HTERT RPE-1 (cell line): ENCODE measurements around the gene ZNG1A.
"Not testable (repeated sequence)": the region's sequence is repeated elsewhere in the genome, so short reads cannot be mapped to it uniquely, and the experiment has no call there.

ENCODE experiments used
- in situ Hi-C: fragments of 300-500 bp; cut with MboI; formaldehyde crosslinking; loops from 4 replicates; pipeline ENCODE4 v1.14.3; 2020; ENCODE audit warnings: low sequenced_read_pairs

Gene ZNG1A

GRCh38 chr9:178140-178825 is 573 bp downstream of the ZNG1A start:
- in situ Hi-C loops = not testable (repeated sequence)

GRCh38 chr9:169757-170156 is 9.1 kb downstream of the ZNG1A start:
- in situ Hi-C loops = not testable (repeated sequence)

GRCh38 chr9:159871-160270 is 19.0 kb downstream of the ZNG1A start:
- in situ Hi-C loops = not testable (repeated sequence)

GRCh38 chr9:151173-151572 is 27.7 kb downstream of the ZNG1A start:
- in situ Hi-C loops = not testable (repeated sequence)

- in situ Hi-C loops = not testable (repeated sequence)
These were observed 39.0 kb downstream of the ZNG1A start for GRCh38 chr9:139880-140279.

- in situ Hi-C loops = not testable (repeated sequence)
These were observed 60.8 kb downstream of the ZNG1A start, which contains the start of gene FOXD4 for GRCh38 chr9:117995-118467. Gene FOXD4, minus strand, starts transcription at chr9:118417. Its CDS starts 298 bp downstream, at chr9:118119.

- in situ Hi-C loops = not testable (repeated sequence)
These were observed 61.5 kb downstream of the ZNG1A start for GRCh38 chr9:117144-117994.

GRCh38 chr9:116239-117077 is 62.4 kb downstream of the ZNG1A start:
- in situ Hi-C loops = not testable (repeated sequence)

GRCh38 chr9:115118-115451 is 63.8 kb downstream of the ZNG1A start:
- in situ Hi-C loops = not testable (repeated sequence)

GRCh38 chr9:114267-115117 is 64.4 kb downstream of the ZNG1A start:
- in situ Hi-C loops = not testable (repeated sequence)

- in situ Hi-C loops = not testable (repeated sequence)
These were observed 65.2 kb downstream of the ZNG1A start for GRCh38 chr9:113468-114266.

GRCh38 chr9:112589-113467 is 66.0 kb downstream of the ZNG1A start:
- in situ Hi-C loops = not testable (repeated sequence)

- in situ Hi-C loops = not testable (repeated sequence)
These were observed 68.2 kb downstream of the ZNG1A start for GRCh38 chr9:110672-111071.

- in situ Hi-C loops = not testable (repeated sequence)
These were observed 69.3 kb downstream of the ZNG1A start for GRCh38 chr9:109540-109939.

- in situ Hi-C loops = not testable (repeated sequence)
These were observed 69.9 kb downstream of the ZNG1A start for GRCh38 chr9:108742-109495.

GRCh38 chr9:105991-106390 is 72.9 kb downstream of the ZNG1A start:
- in situ Hi-C loops = not testable (repeated sequence)

- in situ Hi-C loops = not testable (repeated sequence)
These were observed 78.4 kb downstream of the ZNG1A start for GRCh38 chr9:100430-100829.

GRCh38 chr9:99867-100266 is 79.0 kb downstream of the ZNG1A start:
- in situ Hi-C loops = not testable (repeated sequence)
